Mesothelial cell of epicardium (in vitro differentiated cells): ENCODE data around the gene GDF9. TPM values are rescaled to one million over a fixed set of nuclear protein-coding genes. Genes with fewer than 3 reads are reported as not detected.
A peak's percentile ranks its signal among the peaks of the same experiment; 100 is the strongest.
"Not testable (repeated sequence)": the region's sequence is repeated elsewhere in the genome, so short reads cannot be mapped to it uniquely, and the experiment has no call there.

ENCODE experiments used
- DNase-seq, 2 experiments: peaks; one replicate each; pipeline ENCODE4 v3.0.0; 2021; ENCODE audit warnings: low spot score in 2 of 2; ENCODE audit not compliant: unreplicated experiment in 2 of 2
- H3K27ac Mint-ChIP-seq: 2 replicates; pipeline ENCODE4 v1.8.0; 2021; ENCODE audit warnings: mixed read lengths
- H3K27me3 Mint-ChIP-seq: 2 replicates; pipeline ENCODE4 v1.8.0; 2021; ENCODE audit warnings: low read depth, mixed read lengths
- H3K36me3 Mint-ChIP-seq: 2 replicates; pipeline ENCODE4 v1.8.0; 2021; ENCODE audit warnings: mixed read lengths
- H3K4me1 Mint-ChIP-seq: 2 replicates; pipeline ENCODE4 v1.8.0; 2021; ENCODE audit warnings: mixed read lengths
- H3K4me3 Mint-ChIP-seq: 2 replicates; pipeline ENCODE4 v1.8.0; 2021; ENCODE audit warnings: mild to moderate bottlenecking, moderate library complexity, mixed read lengths
- H3K9me3 Mint-ChIP-seq: 2 replicates; pipeline ENCODE4 v1.8.0; 2021; ENCODE audit warnings: mixed read lengths
- CTCF ChIP-seq: fragments of 200-600 bp; sonication (generic); IDR thresholded peaks from one replicate; pipeline ENCODE4 v1.5.0; 2021; ENCODE audit warnings: antibody characterized with exemption; ENCODE audit not compliant: unreplicated experiment
- total RNA-seq: library from RNA; stranded (reverse); gene quantifications from 3 replicates; pipeline ENCODE4 v1.2.1, GENCODE V29; 2021

GDF9 gene
- total RNA-seq, 1 donor from 2014 or later, result 0.98 TPM

DNA sequence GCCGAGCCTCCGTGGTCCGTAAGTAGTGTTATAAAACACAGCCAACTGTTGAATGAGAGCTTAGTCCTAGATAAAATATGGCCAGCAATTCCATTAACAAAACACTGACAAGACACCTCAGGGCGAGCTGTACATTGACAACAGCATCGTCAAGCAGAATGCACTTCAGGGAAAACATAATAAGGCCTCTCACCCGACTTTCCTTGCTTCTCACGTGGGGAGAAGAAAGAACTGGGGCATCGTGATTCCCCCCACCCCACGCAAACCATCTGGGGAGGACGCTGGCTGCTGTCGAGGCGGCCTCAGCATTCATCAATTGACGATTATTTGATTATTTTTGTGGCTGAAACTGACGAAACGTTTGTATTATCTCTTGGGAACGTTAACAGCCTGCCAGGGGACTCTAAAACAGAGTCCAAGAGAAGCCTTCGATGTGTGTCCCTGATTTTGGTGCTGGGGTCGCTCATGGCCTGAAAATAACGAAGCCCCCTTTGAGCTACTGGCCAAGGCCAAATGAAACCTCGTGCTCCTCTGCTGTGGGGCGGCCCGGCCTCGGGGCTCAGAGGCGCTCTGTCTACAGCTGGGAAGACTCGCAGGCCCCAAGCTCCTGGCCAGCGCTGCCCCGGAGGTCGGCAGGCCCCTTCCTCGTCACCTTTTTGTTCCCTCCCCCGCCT is 464 bp downstream of the GDF9 start:
- H3K36me3 Mint-ChIP-seq, result peaks cover 3% of the 10 kb centered on the region
- H3K27ac Mint-ChIP-seq, result peak overlapping the region; percentile 99
- no peaks in the 10 kb centered on the region for H3K27me3 Mint-ChIP-seq
- no peak for TF ChIP-seq CTCF
- H3K4me3 Mint-ChIP-seq, result peak overlapping the region; percentile 96
- no peaks in the 10 kb centered on the region for H3K9me3 Mint-ChIP-seq
- no peak for DNase-seq
- peaks cover 25% of the 10 kb centered on the region for H3K4me1 Mint-ChIP-seq

DNA sequence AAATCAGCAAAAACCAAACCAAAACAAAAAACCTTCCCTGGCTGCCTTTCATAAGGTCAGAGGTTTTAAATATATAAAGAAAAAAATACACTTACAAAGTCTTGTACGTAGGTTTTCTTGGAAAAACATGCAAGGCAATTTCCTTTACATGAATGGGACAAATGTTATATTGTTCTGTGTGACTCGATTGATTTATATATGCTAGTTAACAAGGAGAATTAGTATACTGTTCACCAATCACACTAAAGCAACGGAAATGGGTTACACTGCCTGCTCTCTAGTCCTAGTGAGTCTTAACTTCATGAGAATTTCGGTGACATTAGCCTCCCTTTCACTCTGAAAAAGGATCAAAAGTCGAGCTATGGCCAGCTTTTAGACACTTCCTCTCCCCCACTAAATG is 5.5 kb downstream of the GDF9 start:
- TF ChIP-seq CTCF, result no peak
- DNase-seq, result no peak
- Mint-ChIP-seq H3K4me1 (peaks cover 6% of the 10 kb centered on the region), H3K27me3 (peaks cover 13% of the 10 kb centered on the region), H3K27ac (no peak overlapping the region), H3K36me3 (no peaks in the 10 kb centered on the region), H3K4me3 (no peak overlapping the region), H3K9me3 (no peaks in the 10 kb centered on the region)

GRCh38 chr5:132859889-132860437 is 6.3 kb downstream of the GDF9 start:
- no peak for TF ChIP-seq CTCF
- no peaks in the 10 kb centered on the region for H3K9me3 Mint-ChIP-seq
- DNase-seq, result no peak
- no peaks in the 10 kb centered on the region for H3K36me3 Mint-ChIP-seq
- no peak overlapping the region for H3K27ac Mint-ChIP-seq
- no peaks in the 10 kb centered on the region for H3K4me1 Mint-ChIP-seq
- H3K27me3 Mint-ChIP-seq, result peaks cover 13% of the 10 kb centered on the region
- no peak overlapping the region for H3K4me3 Mint-ChIP-seq

DNA sequence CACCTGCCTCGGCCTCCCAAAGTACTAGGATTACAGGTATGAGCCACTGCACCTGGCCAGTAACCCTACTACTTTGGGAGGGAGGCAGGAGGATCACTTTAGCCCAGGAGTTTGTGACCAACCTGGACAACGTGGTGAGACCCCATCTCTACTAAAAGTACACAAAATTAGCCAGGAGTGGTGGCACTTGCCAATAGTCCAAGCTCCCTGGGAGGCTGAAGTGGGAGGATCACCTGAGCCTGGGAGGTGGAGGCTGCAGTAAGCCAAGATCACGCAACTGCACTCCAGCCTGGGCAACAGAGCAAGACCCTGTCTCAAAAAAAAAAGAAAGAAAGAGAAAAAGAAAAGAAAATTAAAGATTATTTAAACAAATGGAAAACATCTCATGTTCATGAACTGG is 10.3 kb downstream of the GDF9 start:
- TF ChIP-seq CTCF, result no peak
- H3K27me3 Mint-ChIP-seq, result peaks cover 13% of the 10 kb centered on the region
- H3K4me3 Mint-ChIP-seq, result no peak overlapping the region
- H3K4me1 Mint-ChIP-seq, result peaks cover 4% of the 10 kb centered on the region
- no peaks in the 10 kb centered on the region for H3K36me3 Mint-ChIP-seq
- no peaks in the 10 kb centered on the region for H3K9me3 Mint-ChIP-seq
- no peak overlapping the region for H3K27ac Mint-ChIP-seq
- no peak for DNase-seq

GRCh38 chr5:132854992-132855391 is 11.3 kb downstream of the GDF9 start:
- H3K9me3 Mint-ChIP-seq, result not testable (repeated sequence)

DNA sequence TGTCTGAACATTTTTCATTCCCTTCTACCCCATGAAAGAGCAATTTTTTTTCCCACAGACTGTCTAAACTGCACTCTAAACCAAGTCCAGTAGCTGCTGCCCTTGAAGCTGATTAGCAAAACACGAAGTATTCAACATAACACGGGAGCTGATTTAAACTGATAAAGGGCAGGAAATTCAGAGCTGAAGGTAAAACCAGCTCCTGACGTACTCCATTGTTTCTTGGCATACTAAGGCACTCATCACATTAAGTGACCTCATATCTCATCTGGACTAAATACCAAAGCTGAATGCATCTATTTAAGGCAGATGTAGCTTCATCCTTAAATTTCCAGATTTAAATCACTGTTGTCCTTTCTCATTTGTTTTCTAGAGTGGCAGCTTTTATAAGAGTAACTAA is 12.0 kb downstream of the GDF9 start:
- no peak for TF ChIP-seq CTCF

More at GRCh38 chr5:132854992-132855391, 11.3 kb downstream of the GDF9 start:
- not testable (repeated sequence) for H3K4me1 Mint-ChIP-seq, DNase-seq, H3K27ac Mint-ChIP-seq, H3K36me3 Mint-ChIP-seq, H3K4me3 Mint-ChIP-seq
- H3K27me3 Mint-ChIP-seq, result peaks cover 12% of the 10 kb centered on the region

More for the DNA sequence above, 12.0 kb downstream of the GDF9 start:
- Mint-ChIP-seq H3K4me3 (no peak overlapping the region), H3K27me3 (peaks cover 6% of the 10 kb centered on the region), H3K36me3 (no peaks in the 10 kb centered on the region), H3K4me1 (peaks cover 4% of the 10 kb centered on the region), H3K9me3 (no peaks in the 10 kb centered on the region), H3K27ac (peak overlapping the region; percentile 43)
- no peak for DNase-seq
